Hepatocyte (in vitro differentiated cells): ENCODE data around the gene MDM2. TPM values are rescaled to one million over a fixed set of nuclear protein-coding genes. Genes with fewer than 3 reads are reported as not detected.

ENCODE experiments used
- DNase-seq: peaks from one replicate; pipeline ENCODE4 v3.0.0-alpha.2; 2016; ENCODE audit warnings: low spot score
- H2AFZ ChIP-seq: fragments of 200-600 bp; sonication (generic); 2 replicates; pipeline ENCODE4 v1.6.0; 2016; ENCODE audit warnings: antibody characterized with exemption, mild to moderate bottlenecking
- H3K27ac ChIP-seq: fragments of 200-600 bp; sonication (generic); 2 replicates; pipeline ENCODE4 v1.5.1; 2016; ENCODE audit warnings: mild to moderate bottlenecking
- H3K27me3 ChIP-seq: fragments of 200-600 bp; sonication (generic); 2 replicates; pipeline ENCODE4 v1.6.1; 2016
- H3K36me3 ChIP-seq: fragments of 200-600 bp; sonication (generic); replicated peaks from 2 replicates; pipeline ENCODE4 v1.5.1; 2016; ENCODE audit warnings: low read depth; ENCODE audit not compliant: insufficient read depth
- H3K4me1 ChIP-seq: fragments of 200-600 bp; sonication (generic); 2 replicates; pipeline ENCODE4 v1.5.1; 2016; ENCODE audit warnings: mild to moderate bottlenecking, moderate library complexity; ENCODE audit not compliant: insufficient read depth
- H3K4me2 ChIP-seq: fragments of 200-600 bp; sonication (generic); 2 replicates; pipeline ENCODE4 v1.6.0; 2016
- H3K4me3 ChIP-seq: fragments of 200-600 bp; sonication (generic); 2 replicates; pipeline ENCODE4 v1.5.1; 2016; ENCODE audit warnings: mild to moderate bottlenecking
- H3K79me2 ChIP-seq: fragments of 200-600 bp; sonication (generic); 2 replicates; pipeline ENCODE4 v1.6.0; 2017; ENCODE audit warnings: mild to moderate bottlenecking
- H3K9me2 ChIP-seq: fragments of 200-600 bp; sonication (generic); replicated peaks from 2 replicates; pipeline ENCODE4 v1.6.0; 2017; ENCODE audit warnings: mild to moderate bottlenecking; ENCODE audit not compliant: insufficient read depth
- H3K9me3 ChIP-seq: fragments of 200-600 bp; sonication (generic); 2 replicates; pipeline ENCODE4 v1.5.1; 2016; ENCODE audit warnings: low read depth, mild to moderate bottlenecking
- H4K20me1 ChIP-seq: fragments of 200-600 bp; sonication (generic); 2 replicates; pipeline ENCODE4 v1.6.0; 2016; ENCODE audit warnings: mild to moderate bottlenecking; ENCODE audit not compliant: insufficient read depth, poor library complexity, severe bottlenecking
- EZH2 ChIP-seq: fragments of 200-600 bp; sonication (generic); IDR thresholded peaks from 2 replicates; pipeline ENCODE4 v1.6.1; 2016; ENCODE audit warnings: antibody characterized with exemption, mild to moderate bottlenecking, borderline replicate concordance
- EZH2phosphoT487 ChIP-seq: fragments of 200-600 bp; sonication (generic); IDR thresholded peaks from one replicate; pipeline ENCODE4 v1.6.1; 2018; ENCODE audit warnings: antibody characterized with exemption, mild to moderate bottlenecking, low read depth, moderate library complexity; ENCODE audit not compliant: unreplicated experiment, severe bottlenecking
- WGBS: methylation state at CpG from one replicate; pipeline ENCODE4 v1.1.6; 2016; ENCODE audit warnings: low lambda C conversion rate; ENCODE audit errors: missing lambda C conversion rate; 5-methylcytosine and 5-hydroxymethylcytosine counted together
- polyA plus RNA-seq: library from polyadenylated mRNA; unstranded; fragments of >200 nt; fragmentation: Nextera tagmentation; extraction: Ambion mirVana; gene quantifications from 2 replicates; pipeline ENCODE4 v1.2.1, GENCODE V29; 2016
- total RNA-seq: library from RNA; depleted of rRNA; stranded (reverse); fragments of >200 nt; gene quantifications from 2 replicates; pipeline ENCODE4 v1.2.3, GENCODE V29; 2014
- TF ChIP-seq, protein P1 (sequence below): fragments of 200-600 bp; sonication (generic); IDR thresholded peaks from 2 replicates; pipeline ENCODE4 v1.5.1; 2016; ENCODE audit warnings: antibody characterized with exemption, mild to moderate bottlenecking; ENCODE audit not compliant: poor library complexity

MDM2 gene
- total and polyA plus RNA-seq, 2 experiments from 2014 or later = 42.0 to 77.4 TPM

DNA sequence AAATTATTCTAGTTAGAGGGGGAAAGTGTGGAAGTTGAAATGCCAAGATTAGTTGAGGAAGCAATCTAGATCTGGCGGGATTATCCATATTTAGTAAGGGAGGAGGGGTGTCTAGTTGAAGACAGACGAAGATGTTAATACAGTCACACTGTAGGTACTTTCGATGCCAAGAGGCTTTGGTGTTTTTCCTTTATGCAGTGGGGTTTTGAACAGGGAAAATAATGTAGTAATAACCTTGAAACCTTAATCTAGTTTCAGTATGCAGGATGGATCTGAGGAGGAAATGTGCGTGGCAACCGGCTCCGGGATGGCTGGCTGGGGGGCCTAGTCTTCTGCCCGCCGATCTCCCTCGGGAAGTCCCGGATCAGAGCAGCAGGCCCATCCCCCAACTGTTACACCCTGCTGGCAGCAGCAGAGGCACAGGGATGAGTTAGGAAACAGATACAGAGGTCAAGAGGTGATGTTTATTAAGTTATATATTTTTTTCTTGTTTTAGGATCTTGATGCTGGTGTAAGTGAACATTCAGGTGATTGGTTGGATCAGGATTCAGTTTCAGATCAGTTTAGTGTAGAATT is 27.4 kb downstream of the MDM2 start:
- H3K27me3 ChIP-seq = no peaks in the 10 kb centered on the region
- WGBS = 64% methylated on average over 10 of the region's 10 CpGs
- DNase-seq = no peak
- peaks cover 9% of the 10 kb centered on the region for H4K20me1 ChIP-seq
- H3K27ac ChIP-seq = no peak overlapping the region
- H3K79me2 ChIP-seq = peaks cover 12% of the 10 kb centered on the region
- no peaks in the 10 kb centered on the region for H3K9me2 ChIP-seq
- no peaks in the 10 kb centered on the region for H3K9me3 ChIP-seq
- no peak overlapping the region for H3K4me2 ChIP-seq
- no peaks in the 10 kb centered on the region for H3K4me1 ChIP-seq
- no peaks in the 10 kb centered on the region for H3K36me3 ChIP-seq
- no peak overlapping the region for H3K4me3 ChIP-seq
- TF ChIP-seq EZH2 (no peak), EZH2phosphoT487 (no peak)
- TF ChIP-seq, protein P1, sequence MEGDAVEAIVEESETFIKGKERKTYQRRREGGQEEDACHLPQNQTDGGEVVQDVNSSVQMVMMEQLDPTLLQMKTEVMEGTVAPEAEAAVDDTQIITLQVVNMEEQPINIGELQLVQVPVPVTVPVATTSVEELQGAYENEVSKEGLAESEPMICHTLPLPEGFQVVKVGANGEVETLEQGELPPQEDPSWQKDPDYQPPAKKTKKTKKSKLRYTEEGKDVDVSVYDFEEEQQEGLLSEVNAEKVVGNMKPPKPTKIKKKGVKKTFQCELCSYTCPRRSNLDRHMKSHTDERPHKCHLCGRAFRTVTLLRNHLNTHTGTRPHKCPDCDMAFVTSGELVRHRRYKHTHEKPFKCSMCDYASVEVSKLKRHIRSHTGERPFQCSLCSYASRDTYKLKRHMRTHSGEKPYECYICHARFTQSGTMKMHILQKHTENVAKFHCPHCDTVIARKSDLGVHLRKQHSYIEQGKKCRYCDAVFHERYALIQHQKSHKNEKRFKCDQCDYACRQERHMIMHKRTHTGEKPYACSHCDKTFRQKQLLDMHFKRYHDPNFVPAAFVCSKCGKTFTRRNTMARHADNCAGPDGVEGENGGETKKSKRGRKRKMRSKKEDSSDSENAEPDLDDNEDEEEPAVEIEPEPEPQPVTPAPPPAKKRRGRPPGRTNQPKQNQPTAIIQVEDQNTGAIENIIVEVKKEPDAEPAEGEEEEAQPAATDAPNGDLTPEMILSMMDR = no peak
- H2AFZ ChIP-seq = no peak overlapping the region

DNA sequence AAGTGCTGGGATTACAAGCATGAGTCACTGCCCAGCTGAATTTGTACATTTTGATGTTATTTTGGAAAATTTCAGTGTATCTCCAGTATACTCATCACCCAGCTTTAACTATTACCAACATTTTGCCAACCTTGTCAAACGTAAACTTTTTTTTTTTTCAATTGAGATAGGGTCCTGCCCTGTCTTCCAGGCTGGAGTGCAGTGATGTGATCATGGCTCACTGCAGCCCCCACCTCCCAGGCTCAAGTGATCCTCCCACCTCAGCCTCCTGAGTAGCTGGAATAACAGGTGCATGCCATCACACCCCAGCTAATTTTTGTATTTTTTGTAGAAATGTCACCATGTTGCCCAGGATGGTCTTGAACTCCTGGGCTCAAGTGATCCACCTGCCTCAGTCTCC is 29.2 kb downstream of the MDM2 start:
- 95% methylated on average over 1 of the region's 1 CpG for WGBS
- no peaks in the 10 kb centered on the region for H3K9me2 ChIP-seq
- no peak overlapping the region for H2AFZ ChIP-seq
- no peaks in the 10 kb centered on the region for H3K9me3 ChIP-seq
- no peaks in the 10 kb centered on the region for H3K36me3 ChIP-seq
- no peak overlapping the region for H3K27ac ChIP-seq
- no peak overlapping the region for H3K4me3 ChIP-seq
- H3K4me2 ChIP-seq = no peak overlapping the region
- no peaks in the 10 kb centered on the region for H3K27me3 ChIP-seq
- TF ChIP-seq EZH2 = no peak
- DNase-seq = no peak
- no peaks in the 10 kb centered on the region for H3K4me1 ChIP-seq
- peaks cover 9% of the 10 kb centered on the region for H4K20me1 ChIP-seq
- peaks cover 8% of the 10 kb centered on the region for H3K79me2 ChIP-seq

DNA sequence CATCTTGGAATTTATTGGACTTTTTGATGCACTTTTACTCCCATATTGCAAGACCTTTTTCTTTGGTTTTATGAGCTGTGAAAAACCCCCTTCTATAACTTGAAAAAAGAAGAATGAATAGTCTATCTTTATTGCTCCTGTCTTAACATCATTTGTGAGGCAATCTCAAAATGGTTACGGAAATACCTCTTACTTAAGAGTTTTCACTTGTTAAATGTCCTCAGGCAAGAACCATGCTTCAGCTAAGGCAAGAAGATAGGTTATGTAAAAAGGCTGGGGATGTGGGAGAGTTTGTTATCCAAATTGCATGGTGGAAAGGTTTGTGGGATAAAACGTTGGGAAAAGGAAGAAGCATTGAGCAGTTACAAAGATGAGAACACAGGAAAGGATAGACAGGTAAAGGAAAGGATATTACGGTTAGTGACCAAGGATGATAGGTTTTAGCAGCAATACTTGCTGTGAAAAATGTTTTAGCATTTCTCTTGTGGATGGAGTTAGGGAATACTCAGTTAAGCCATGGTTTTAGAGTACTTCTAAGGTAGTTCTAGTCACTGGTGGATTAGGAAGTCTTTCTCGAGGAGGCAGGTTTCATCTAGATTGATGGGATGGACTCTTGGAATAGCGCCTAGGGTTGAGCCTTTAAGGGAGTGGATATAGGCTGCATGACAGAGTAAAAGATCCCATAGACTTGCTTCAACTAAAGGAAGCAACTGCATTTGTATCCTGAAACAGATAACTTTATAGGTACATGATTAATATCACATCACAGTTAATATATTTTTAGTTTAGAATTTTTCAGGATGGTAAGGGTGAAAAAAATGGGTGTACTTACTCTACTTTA is 30.3 kb downstream of the MDM2 start:
- Histone ChIP-seq H3K4me1 (no peaks in the 10 kb centered on the region), H3K9me2 (no peaks in the 10 kb centered on the region), H3K4me3 (no peak overlapping the region), H3K79me2 (peaks cover 8% of the 10 kb centered on the region), H3K27ac (no peak overlapping the region), H3K9me3 (no peaks in the 10 kb centered on the region), H2AFZ (no peak overlapping the region), H3K4me2 (no peak overlapping the region), H3K27me3 (no peaks in the 10 kb centered on the region), H3K36me3 (no peaks in the 10 kb centered on the region), H4K20me1 (peaks cover 9% of the 10 kb centered on the region)
- DNase-seq = no peak
- 76% methylated on average over 5 of the region's 5 CpGs for WGBS
- no peak for TF ChIP-seq EZH2
- TF ChIP-seq, protein P1 = no peak
- no peak for TF ChIP-seq EZH2phosphoT487
